ENCODE measurements around the gene NUAK1. TPM values are rescaled to one million over a fixed set of nuclear protein-coding genes. Genes with fewer than 3 reads are reported as not detected.

The NUAK1 gene
- total RNA-seq, 2 donors from 2014 or later: 14.0 to 16.8 TPM

- 80 to 92% methylated on average over 1 to 2 of the region's 2 CpGs for WGBS, 2 experiments (ENCODE audit: insufficient coverage in 1 of 2, insufficient read length in 1 of 2)
These were observed 113.6 kb downstream of the NUAK1 start for GRCh38 chr12:106025129-106025528.

GRCh38 chr12:106023039-106023438, 115.7 kb downstream of the NUAK1 start:
- Histone ChIP-seq H3K27me3 (ENCODE audit: control insufficient read depth, insufficient read depth, low read length, poor library complexity, severe bottlenecking) (no peaks in the 10 kb centered on the region), H3K4me3 (ENCODE audit: low read length) (no peak overlapping the region), H3K27ac (ENCODE audit: low read depth, low read length) (no peak overlapping the region), H3K36me3 (ENCODE audit: control insufficient read depth, insufficient read depth, low read length) (no peaks in the 10 kb centered on the region), H3K9me3 (ENCODE audit: control insufficient read depth, low read length) (peaks cover 34% of the 10 kb centered on the region), H3K4me1 (ENCODE audit: control insufficient read depth, insufficient read depth, low read length) (peaks cover 8% of the 10 kb centered on the region), H3K9ac (ENCODE audit: extremely low read depth, low read length, poor library complexity, severe bottlenecking) (no peak overlapping the region)
- Mint-ChIP-seq H3K4me3 (no peak overlapping the region), H3K36me3 (ENCODE audit: low read depth) (peaks cover 7% of the 10 kb centered on the region), H3K27me3 (ENCODE audit: insufficient read depth) (peaks cover 2% of the 10 kb centered on the region), H3K27ac (no peak overlapping the region), H3K9me3 (peaks cover 23% of the 10 kb centered on the region), H3K4me1 (peaks cover 21% of the 10 kb centered on the region)
- WGBS, 2 experiments (ENCODE audit: insufficient coverage in 1 of 2, insufficient read length in 1 of 2): 95 to 100% methylated on average over 2 of the region's 2 CpGs
- no peak for TF ChIP-seq CTCF (conservative IDR thresholded peaks at IDR 0.05)
- no peak for DNase-seq

More at GRCh38 chr12:106025129-106025528, 113.6 kb downstream of the NUAK1 start:
- Histone ChIP-seq H3K4me1 (ENCODE audit: control insufficient read depth, insufficient read depth, low read length) (peaks cover 12% of the 10 kb centered on the region), H3K27me3 (ENCODE audit: control insufficient read depth, insufficient read depth, low read length, poor library complexity, severe bottlenecking) (no peaks in the 10 kb centered on the region), H3K36me3 (ENCODE audit: control insufficient read depth, insufficient read depth, low read length) (no peaks in the 10 kb centered on the region), H3K27ac (ENCODE audit: low read depth, low read length) (no peak overlapping the region), H3K4me3 (ENCODE audit: low read length) (no peak overlapping the region), H3K9me3 (ENCODE audit: control insufficient read depth, low read length) (peaks cover 13% of the 10 kb centered on the region), H3K9ac (ENCODE audit: extremely low read depth, low read length, poor library complexity, severe bottlenecking) (no peak overlapping the region)
- TF ChIP-seq CTCF (conservative IDR thresholded peaks at IDR 0.05): peak; percentile 40
- Mint-ChIP-seq H3K27ac (no peak overlapping the region), H3K9me3 (peaks cover 2% of the 10 kb centered on the region), H3K4me3 (no peak overlapping the region), H3K27me3 (ENCODE audit: insufficient read depth) (no peaks in the 10 kb centered on the region), H3K4me1 (peaks cover 25% of the 10 kb centered on the region), H3K36me3 (ENCODE audit: low read depth) (no peaks in the 10 kb centered on the region)
- no peak for DNase-seq

- WGBS, 2 experiments (ENCODE audit: insufficient coverage in 1 of 2, insufficient read length in 1 of 2): 91 to 96% methylated on average over 4 to 5 of the region's 5 CpGs
- no peak overlapping the region for H3K4me3 Mint-ChIP-seq
- no peak for DNase-seq
These were observed 116.2 kb downstream of the NUAK1 start for GRCh38 chr12:106022568-106023012.

More at GRCh38 chr12:106022568-106023012, 116.2 kb downstream of the NUAK1 start:
- H3K9me3 Mint-ChIP-seq: peaks cover 28% of the 10 kb centered on the region
- peaks cover 21% of the 10 kb centered on the region for H3K4me1 Mint-ChIP-seq
- H3K36me3 Mint-ChIP-seq (ENCODE audit: low read depth): peaks cover 7% of the 10 kb centered on the region
- Histone ChIP-seq H3K27ac (ENCODE audit: low read depth, low read length) (no peak overlapping the region), H3K9me3 (ENCODE audit: control insufficient read depth, low read length) (peaks cover 39% of the 10 kb centered on the region), H3K9ac (ENCODE audit: extremely low read depth, low read length, poor library complexity, severe bottlenecking) (no peak overlapping the region), H3K27me3 (ENCODE audit: control insufficient read depth, insufficient read depth, low read length, poor library complexity, severe bottlenecking) (no peaks in the 10 kb centered on the region), H3K4me1 (ENCODE audit: control insufficient read depth, insufficient read depth, low read length) (peaks cover 8% of the 10 kb centered on the region), H3K4me3 (ENCODE audit: low read length) (no peak overlapping the region), H3K36me3 (ENCODE audit: control insufficient read depth, insufficient read depth, low read length) (no peaks in the 10 kb centered on the region)
- H3K27ac Mint-ChIP-seq: no peak overlapping the region
- H3K27me3 Mint-ChIP-seq (ENCODE audit: insufficient read depth): peaks cover 2% of the 10 kb centered on the region
- no peak for TF ChIP-seq CTCF (conservative IDR thresholded peaks at IDR 0.05)

All from endodermal cell (in vitro differentiated cells).